Neuronal stem cell (in vitro differentiated cells): ENCODE data around the gene CDK8.

Experiments
- DNase-seq: peaks from one replicate; pipeline ENCODE4 v3.0.0-alpha.2; 2013; ENCODE audit warnings: low spot score
- H2AFZ ChIP-seq: one replicate; pipeline ENCODE4 v1.6.1; 2013; ENCODE audit warnings: mild to moderate bottlenecking, low read length, inconsistent platforms
- H2AK5ac ChIP-seq: 2 replicates; pipeline ENCODE4 v1.6.1; 2013; ENCODE audit warnings: low read depth, mild to moderate bottlenecking, inconsistent platforms, low read length, moderate library complexity, mixed read lengths
- H2BK120ac ChIP-seq: 2 replicates; pipeline ENCODE4 v1.6.1; 2013; ENCODE audit warnings: low read depth, mild to moderate bottlenecking, inconsistent platforms, low read length, moderate library complexity, mixed read lengths
- H2BK12ac ChIP-seq: one replicate; pipeline ENCODE4 v1.6.1; 2013; ENCODE audit warnings: low read length, inconsistent platforms
- H2BK15ac ChIP-seq: 2 replicates; pipeline ENCODE4 v1.6.1; 2013; ENCODE audit warnings: mild to moderate bottlenecking, low read length, inconsistent platforms, mixed read lengths
- H2BK5ac ChIP-seq: one replicate; pipeline ENCODE4 v1.6.1; 2013; ENCODE audit warnings: inconsistent platforms, mild to moderate bottlenecking, low read length, moderate library complexity
- H3K14ac ChIP-seq: one replicate; pipeline ENCODE4 v1.6.1; 2013; ENCODE audit warnings: low read length, inconsistent platforms
- H3K18ac ChIP-seq: 2 replicates; pipeline ENCODE4 v1.6.1; 2013; ENCODE audit warnings: low read length, inconsistent platforms
- H3K23ac ChIP-seq: 2 replicates; pipeline ENCODE4 v1.6.1; 2013; ENCODE audit warnings: low read depth, mild to moderate bottlenecking, mixed read lengths, low read length, inconsistent platforms; ENCODE audit not compliant: poor library complexity
- H3K27ac ChIP-seq: replicated peaks from 3 replicates; pipeline ENCODE4 v1.5.1; 2013; ENCODE audit warnings: low read length, inconsistent platforms
- H3K27me3 ChIP-seq, 3 experiments: 2 replicates each; pipeline ENCODE4 v1.6.1; 2013; ENCODE audit warnings: low read length in 3 of 3, mild to moderate bottlenecking in 2 of 3, inconsistent platforms in 1 of 3, low read depth in 1 of 3, mixed read lengths in 1 of 3, moderate library complexity in 1 of 3; ENCODE audit not compliant: control insufficient read depth in 3 of 3, insufficient read depth in 3 of 3
- H3K36me3 ChIP-seq, 2 donors: replicated peaks in 1 of 2; 2 replicates each; pipeline ENCODE4 v1.6.1; 2013; ENCODE audit warnings: low read length in 2 of 2; ENCODE audit not compliant: control insufficient read depth in 2 of 2, insufficient read depth in 2 of 2
- H3K4ac ChIP-seq: 2 replicates; pipeline ENCODE4 v1.6.1; 2013; ENCODE audit warnings: inconsistent platforms, mild to moderate bottlenecking, low read length, moderate library complexity
- H3K4me1 ChIP-seq, 2 donors: 1 replicate in 1 of 2; 2 replicates in 1 of 2; pipeline ENCODE4 v1.6.1; 2013; ENCODE audit warnings: low read length in 2 of 2, low read depth in 1 of 2; ENCODE audit not compliant: control insufficient read depth in 2 of 2, insufficient read depth in 1 of 2
- H3K4me2 ChIP-seq: one replicate; pipeline ENCODE4 v1.6.1; 2013; ENCODE audit warnings: mild to moderate bottlenecking, low read length, inconsistent platforms; ENCODE audit not compliant: insufficient read depth, poor library complexity, severe bottlenecking
- H3K4me3 ChIP-seq, 2 donors: 2 replicates each; pipeline ENCODE4 v1.5.1; 2013; ENCODE audit warnings: low read length in 2 of 2, mild to moderate bottlenecking in 2 of 2, inconsistent platforms in 1 of 2, moderate library complexity in 1 of 2
- H3K79me1 ChIP-seq: one replicate; pipeline ENCODE4 v1.6.1; 2013; ENCODE audit warnings: low read depth, mild to moderate bottlenecking, inconsistent platforms, low read length, moderate library complexity
- H3K9ac ChIP-seq: one replicate; pipeline ENCODE4 v1.6.1; 2013; ENCODE audit warnings: mild to moderate bottlenecking, low read depth, low read length, inconsistent platforms; ENCODE audit not compliant: poor library complexity
- H3K9me3 ChIP-seq, 2 donors: replicated peaks in 1 of 2; 2 replicates each; pipeline versions ENCODE3 to v1.6.1; 2013; ENCODE audit warnings: low read length in 2 of 2, mild to moderate bottlenecking in 2 of 2, inconsistent platforms in 1 of 2, low read depth in 1 of 2, mixed read lengths in 1 of 2, moderate library complexity in 1 of 2; ENCODE audit not compliant: control insufficient read depth in 2 of 2, insufficient read depth in 1 of 2
- H4K8ac ChIP-seq: one replicate; pipeline ENCODE4 v1.6.1; 2013; ENCODE audit warnings: low read depth, mild to moderate bottlenecking, inconsistent platforms, low read length, moderate library complexity
- H4K91ac ChIP-seq: one replicate; pipeline ENCODE4 v1.6.1; 2013; ENCODE audit warnings: low read length, low read depth, mild to moderate bottlenecking, inconsistent platforms; ENCODE audit not compliant: poor library complexity
- WGBS, 2 donors: extraction: QIAGEN DNeasy Blood & Tissue Kit; methylation state at CpG; one replicate each; pipeline ENCODE4 v1.1.7; 2013; ENCODE audit warnings: missing lambda C conversion rate in 2 of 2, mixed read lengths in 1 of 2; ENCODE audit not compliant: insufficient read length in 2 of 2, insufficient replicate concordance in 1 of 2; ENCODE audit errors: extremely low coverage in 2 of 2; 5-methylcytosine and 5-hydroxymethylcytosine counted together

CDK8 gene

DNA sequence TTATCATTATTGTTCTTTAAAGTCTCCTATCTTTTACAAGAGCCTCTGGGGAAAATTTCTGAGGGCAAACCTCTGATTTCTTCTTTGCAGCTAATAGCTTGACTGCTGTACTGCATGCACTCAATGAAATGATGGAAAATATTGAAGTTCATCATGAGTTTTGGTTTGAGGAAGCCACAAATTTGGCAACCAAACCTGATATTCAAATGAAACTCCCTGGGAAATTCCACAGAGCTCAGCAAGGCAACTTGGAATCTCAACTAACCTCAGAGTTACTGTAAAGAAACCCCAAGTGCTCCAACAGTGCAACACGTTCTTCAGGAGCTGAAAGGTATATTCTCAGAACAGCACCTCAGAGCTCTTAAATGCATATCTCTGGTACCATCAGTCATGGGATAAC is 17.6 kb upstream of the CDK8 start:
- no peak overlapping the region for H3K4me3 ChIP-seq
- H3K9me3 ChIP-seq = no peaks in the 10 kb centered on the region
- H2BK12ac ChIP-seq = no peak overlapping the region
- no peak overlapping the region for H4K8ac ChIP-seq
- H3K18ac ChIP-seq = no peak overlapping the region
- no peak overlapping the region for H3K9ac ChIP-seq
- H4K91ac ChIP-seq = no peak overlapping the region
- no peak overlapping the region for H3K4me2 ChIP-seq
- no peak overlapping the region for H3K14ac ChIP-seq
- no peak overlapping the region for H2AK5ac ChIP-seq
- H3K27ac ChIP-seq = no peak overlapping the region
- no peak overlapping the region for H2AFZ ChIP-seq
- DNase-seq = no peak
- no peaks in the 10 kb centered on the region for H3K4me1 ChIP-seq
- H2BK120ac ChIP-seq = no peak overlapping the region
- no peak overlapping the region for H2BK15ac ChIP-seq
- no peak overlapping the region for H3K23ac ChIP-seq
- H3K4ac ChIP-seq = no peak overlapping the region
- H3K79me1 ChIP-seq = no peaks in the 10 kb centered on the region
- no CpG with 5 or more reads among the region's 1 CpG for WGBS, 2 donors
- H3K27me3 ChIP-seq = peaks cover 0 to 16% (median 0%) of the 10 kb centered on the region in 3 experiments
- H2BK5ac ChIP-seq = no peak overlapping the region
- no peaks in the 10 kb centered on the region for H3K36me3 ChIP-seq

DNA sequence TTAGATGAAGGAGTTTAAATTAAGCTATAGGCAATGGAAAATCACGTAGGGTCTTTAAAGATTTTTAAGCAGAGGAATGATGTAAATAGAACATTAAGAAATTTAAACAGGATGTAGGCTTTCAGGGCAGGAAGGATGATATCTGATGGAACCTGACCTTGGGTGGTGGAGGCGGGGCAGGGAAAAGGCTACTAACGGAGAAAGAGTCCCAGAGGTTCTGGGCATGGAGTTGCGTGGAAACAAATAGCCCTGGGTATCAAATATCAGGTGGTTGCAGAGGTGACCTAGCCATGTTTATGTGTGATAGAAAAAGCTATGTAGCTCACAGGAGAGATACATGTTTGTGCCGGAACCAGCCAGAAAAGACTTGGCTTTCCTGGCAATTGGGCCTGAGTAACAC is 7.8 kb upstream of the CDK8 start:
- no peak overlapping the region for H2BK15ac ChIP-seq
- no peak overlapping the region for H3K4me3 ChIP-seq
- H2BK120ac ChIP-seq = no peak overlapping the region
- peaks cover 0 to 37% (median 0%) of the 10 kb centered on the region in 3 experiments for H3K27me3 ChIP-seq
- no peak overlapping the region for H3K9ac ChIP-seq
- no peak overlapping the region for H2BK5ac ChIP-seq
- H4K8ac ChIP-seq = no peak overlapping the region
- H4K91ac ChIP-seq = no peak overlapping the region
- H3K4me1 ChIP-seq = no peaks in the 10 kb centered on the region
- no peak overlapping the region for H3K27ac ChIP-seq
- H3K79me1 ChIP-seq = no peaks in the 10 kb centered on the region
- no peaks in the 10 kb centered on the region for H3K36me3 ChIP-seq
- no peak overlapping the region for H3K4me2 ChIP-seq
- no peak for DNase-seq
- no peak overlapping the region for H2AFZ ChIP-seq
- no peak overlapping the region for H3K18ac ChIP-seq
- no peak overlapping the region for H3K14ac ChIP-seq
- H3K23ac ChIP-seq = no peak overlapping the region
- H3K4ac ChIP-seq = no peak overlapping the region
- no peak overlapping the region for H2AK5ac ChIP-seq
- no CpG with 5 or more reads among the region's 5 CpGs for WGBS, 2 donors
- H2BK12ac ChIP-seq = no peak overlapping the region
- H3K9me3 ChIP-seq = no peaks in the 10 kb centered on the region

DNA sequence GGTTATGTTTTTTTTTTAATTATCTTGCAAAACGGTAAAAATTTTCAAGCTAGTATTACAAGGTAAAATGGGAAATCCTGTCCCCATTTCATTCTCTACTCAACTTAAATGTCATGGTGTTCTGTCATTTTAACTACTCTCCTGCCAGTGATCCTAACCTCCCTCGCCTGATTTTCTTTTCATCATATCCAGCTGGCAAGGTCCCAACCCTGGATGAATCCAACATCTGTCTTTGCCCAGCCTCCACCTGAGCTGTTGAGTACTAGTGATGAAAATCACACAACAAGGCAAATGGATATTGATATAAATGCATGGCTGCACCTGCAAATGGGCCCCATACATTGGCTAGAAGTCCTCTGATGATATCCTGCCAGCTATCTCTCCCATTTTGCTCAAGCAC is 6.9 kb upstream of the CDK8 start:
- Histone ChIP-seq H3K9ac (no peak overlapping the region), H3K79me1 (no peaks in the 10 kb centered on the region), H2AK5ac (no peak overlapping the region), H4K91ac (no peak overlapping the region), H2AFZ (no peak overlapping the region), H3K4ac (no peak overlapping the region), H2BK15ac (no peak overlapping the region), H3K9me3 (no peaks in the 10 kb centered on the region), H3K27me3 (peaks cover 0 to 44% (median 0%) of the 10 kb centered on the region in 3 experiments), H4K8ac (no peak overlapping the region), H2BK12ac (no peak overlapping the region), H3K36me3 (no peaks in the 10 kb centered on the region), H3K23ac (no peak overlapping the region), H3K4me1 (no peaks in the 10 kb centered on the region), H2BK5ac (no peak overlapping the region), H3K27ac (no peak overlapping the region), H3K4me2 (no peak overlapping the region), H3K4me3 (no peak overlapping the region), H3K14ac (no peak overlapping the region), H2BK120ac (no peak overlapping the region), H3K18ac (no peak overlapping the region)
- no CpG with 5 or more reads among the region's 2 CpGs for WGBS, 2 donors
- no peak for DNase-seq

DNA sequence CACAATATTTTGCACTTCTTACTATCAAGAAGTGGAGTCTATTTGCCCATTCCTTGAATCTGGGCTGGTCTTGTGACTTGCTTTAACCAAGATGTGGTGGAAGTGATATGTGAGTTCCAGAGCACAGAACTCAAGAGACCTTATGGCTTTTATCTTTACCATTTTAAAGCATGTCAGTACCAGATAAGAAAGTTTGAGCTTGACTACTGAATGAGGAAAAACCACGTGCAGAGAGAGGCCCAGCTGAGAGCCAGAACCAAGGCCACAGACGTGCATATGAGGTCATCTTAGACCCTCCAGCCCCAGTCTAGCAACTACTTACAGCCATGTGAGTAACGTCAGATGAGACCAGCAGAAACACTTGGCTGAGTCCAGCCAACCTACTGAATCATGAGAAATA is 6.3 kb upstream of the CDK8 start:
- H3K4ac ChIP-seq = no peak overlapping the region
- no peak overlapping the region for H4K8ac ChIP-seq
- H3K36me3 ChIP-seq = no peaks in the 10 kb centered on the region
- H3K14ac ChIP-seq = no peak overlapping the region
- no peak overlapping the region for H2AFZ ChIP-seq
- no peaks in the 10 kb centered on the region for H3K4me1 ChIP-seq
- no peak overlapping the region for H4K91ac ChIP-seq
- no peak overlapping the region for H3K4me3 ChIP-seq
- H3K18ac ChIP-seq = no peak overlapping the region
- H3K9ac ChIP-seq = no peak overlapping the region
- no peak overlapping the region for H2BK5ac ChIP-seq
- H3K27me3 ChIP-seq = peaks cover 0 to 44% (median 0%) of the 10 kb centered on the region in 3 experiments
- H3K27ac ChIP-seq = no peak overlapping the region
- H2BK12ac ChIP-seq = no peak overlapping the region
- no CpG with 5 or more reads among the region's 3 CpGs for WGBS, 2 donors
- H3K4me2 ChIP-seq = no peak overlapping the region
- DNase-seq = no peak
- no peaks in the 10 kb centered on the region for H3K9me3 ChIP-seq
- no peak overlapping the region for H2BK120ac ChIP-seq
- no peaks in the 10 kb centered on the region for H3K79me1 ChIP-seq
- H2BK15ac ChIP-seq = no peak overlapping the region
- H2AK5ac ChIP-seq = no peak overlapping the region
- H3K23ac ChIP-seq = no peak overlapping the region
